22Rv1 (cell line): Measurements from ENCODE around the gene SORBS1.

Source experiments
- H3K27ac ChIP-seq: fragments of 450-650 bp; 2 replicates; pipeline ENCODE4 v1.5.1; 2017
- CTCF ChIP-seq: fragments of 450-650 bp; IDR thresholded peaks from 2 replicates; pipeline ENCODE4 v1.5.1; 2017; ENCODE audit warnings: mild to moderate bottlenecking
- ZFX ChIP-seq: fragments of 450-650 bp; IDR thresholded peaks from 2 replicates; pipeline ENCODE4 v1.6.1; 2017; ENCODE audit warnings: antibody characterized with exemption, borderline replicate concordance

Gene SORBS1

DNA sequence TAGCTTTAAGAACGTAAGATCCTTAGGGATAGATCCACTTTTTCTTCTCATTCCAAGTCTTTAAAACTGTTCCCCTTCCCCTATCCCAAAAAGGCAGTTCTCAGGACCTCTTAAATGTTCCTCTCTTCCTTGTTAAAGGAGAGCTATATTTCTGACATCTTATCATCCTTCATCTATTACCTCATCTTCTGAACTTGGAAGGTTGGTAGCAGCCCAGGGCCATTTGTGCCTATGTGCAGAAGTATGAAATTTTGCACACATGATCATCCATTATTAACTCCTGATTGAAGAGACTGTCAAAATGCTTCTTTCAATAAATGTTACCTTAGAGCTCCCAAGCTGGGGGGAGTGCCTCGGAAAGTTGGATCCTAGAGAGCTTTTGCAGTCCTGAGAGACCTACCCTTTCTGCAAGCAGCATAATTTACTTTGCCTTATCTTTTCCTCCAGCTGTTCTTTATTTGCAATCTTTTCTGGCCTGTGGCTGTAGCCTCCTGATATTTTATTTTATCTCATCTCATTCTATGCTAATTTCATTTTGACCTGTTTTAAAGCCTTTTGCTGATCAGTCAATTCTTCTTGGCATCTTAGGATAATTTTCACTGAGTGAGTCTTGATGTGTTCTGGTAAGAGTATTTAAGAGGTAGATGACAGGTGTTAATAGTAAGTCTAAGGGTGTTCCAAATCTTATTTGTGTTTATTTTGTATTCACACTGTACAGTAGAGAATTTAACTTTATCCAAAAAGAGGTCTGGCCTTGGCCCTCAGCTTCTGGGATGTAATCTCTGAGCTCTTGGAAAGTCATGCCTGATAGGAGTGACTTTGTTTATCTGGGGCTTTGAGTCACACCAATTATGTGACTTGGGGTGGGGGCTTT, 135.3 kb downstream of the SORBS1 start:
- H3K27ac ChIP-seq: no peak overlapping the region
- TF ChIP-seq ZFX (no peak), CTCF (no peak)

DNA sequence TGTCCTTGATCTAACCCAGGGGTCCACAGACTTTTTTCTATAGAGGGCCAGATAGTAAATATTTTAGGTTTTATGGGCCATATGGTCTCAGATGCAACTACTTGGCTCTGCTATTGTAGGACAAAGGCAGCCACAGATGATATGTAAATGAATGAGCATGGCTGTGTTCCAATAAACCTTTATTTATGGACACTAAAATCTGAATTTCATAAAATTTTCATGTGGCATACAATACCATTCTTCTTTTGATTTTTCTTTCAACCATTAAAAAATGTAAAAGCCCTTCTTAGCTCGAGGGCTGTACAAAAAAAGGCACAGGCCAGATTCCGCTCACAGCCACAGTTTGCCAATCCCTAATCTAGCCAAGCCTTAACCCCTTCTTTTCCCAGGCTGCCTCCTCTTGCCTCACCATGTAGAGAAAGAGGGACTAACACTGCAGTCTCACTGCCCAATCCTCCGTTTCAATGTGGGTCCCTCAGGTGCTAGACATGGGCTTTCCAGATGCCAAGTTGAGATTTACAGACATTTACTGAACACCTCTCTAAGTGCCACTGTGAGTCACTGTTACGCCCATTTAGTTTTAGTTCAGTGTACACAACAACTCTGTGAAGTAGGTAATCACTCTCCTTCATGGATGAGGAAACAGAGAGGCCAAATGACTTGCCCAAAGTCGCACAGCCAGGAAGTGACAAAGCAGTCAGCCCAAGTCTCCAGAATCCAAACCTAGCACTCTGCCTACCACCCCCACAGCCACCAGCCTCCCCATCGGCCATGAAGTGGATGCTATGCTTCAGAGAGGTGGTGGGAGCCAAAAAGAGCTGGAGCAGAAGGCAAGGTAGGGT, 137.8 kb downstream of the SORBS1 start:
- no peak overlapping the region for H3K27ac ChIP-seq
- TF ChIP-seq ZFX: no peak
- TF ChIP-seq CTCF: no peak

DNA sequence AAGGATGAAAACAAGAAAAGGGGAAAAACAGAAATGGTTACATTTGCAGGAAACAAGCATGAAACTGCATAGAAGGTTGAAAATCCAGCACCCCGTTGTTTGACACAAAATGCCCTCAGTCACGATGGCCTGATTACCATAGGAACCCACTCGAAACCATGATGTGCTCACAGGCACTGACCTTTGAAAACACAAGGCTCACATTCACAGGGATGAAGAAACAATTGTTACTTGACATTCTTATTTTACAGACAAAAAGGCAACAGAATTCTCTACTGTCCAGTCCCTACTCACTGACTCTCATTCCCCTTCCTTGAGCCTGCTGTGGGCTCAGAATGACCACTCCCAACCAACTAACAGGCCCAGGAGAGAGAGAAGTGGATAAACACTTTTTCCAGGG, 138.9 kb downstream of the SORBS1 start:
- no peak overlapping the region for H3K27ac ChIP-seq
- TF ChIP-seq ZFX: no peak
- TF ChIP-seq CTCF: no peak

DNA sequence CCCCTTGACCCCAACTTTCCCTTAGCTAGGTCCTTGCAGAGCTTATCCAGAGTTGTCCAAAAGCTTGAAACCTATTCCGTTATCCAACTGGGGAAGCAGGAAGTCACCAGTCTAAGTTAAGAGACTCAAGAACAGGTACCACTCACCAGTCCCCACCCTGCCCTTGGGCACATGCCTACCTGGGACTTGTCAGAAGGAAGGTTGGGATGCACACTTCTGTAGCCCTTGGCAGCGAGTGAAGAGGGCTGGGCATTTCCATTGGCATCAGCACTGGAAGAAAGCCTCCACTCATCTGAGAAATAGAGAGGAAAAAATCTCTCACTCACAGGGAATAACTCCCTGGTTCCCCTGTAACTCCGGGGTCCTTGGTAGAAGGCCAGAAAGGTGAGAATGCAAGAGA, 139.4 kb downstream of the SORBS1 start:
- H3K27ac ChIP-seq: no peak overlapping the region
- TF ChIP-seq CTCF: no peak
- no peak for TF ChIP-seq ZFX

DNA sequence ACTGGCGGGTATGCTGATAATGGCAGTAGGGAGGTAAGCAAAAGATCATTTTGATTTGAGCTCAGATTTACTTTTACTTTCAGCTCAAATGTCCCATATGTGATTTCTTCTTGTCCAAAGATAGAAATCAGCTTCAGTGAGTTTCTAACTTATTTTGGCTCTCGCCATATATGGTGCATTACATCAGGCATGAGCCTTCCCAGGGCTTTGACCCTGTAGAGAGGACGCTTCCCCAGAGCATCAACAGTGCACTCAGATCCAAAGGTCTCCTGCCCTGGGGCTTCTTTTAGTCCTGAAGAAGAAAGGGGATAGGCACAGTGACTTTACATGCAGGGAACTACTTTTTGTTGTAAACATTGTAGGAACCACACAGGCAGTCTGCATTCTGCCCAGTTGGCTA, 141.8 kb downstream of the SORBS1 start:
- TF ChIP-seq CTCF (no peak), ZFX (no peak)
- H3K27ac ChIP-seq: no peak overlapping the region

DNA sequence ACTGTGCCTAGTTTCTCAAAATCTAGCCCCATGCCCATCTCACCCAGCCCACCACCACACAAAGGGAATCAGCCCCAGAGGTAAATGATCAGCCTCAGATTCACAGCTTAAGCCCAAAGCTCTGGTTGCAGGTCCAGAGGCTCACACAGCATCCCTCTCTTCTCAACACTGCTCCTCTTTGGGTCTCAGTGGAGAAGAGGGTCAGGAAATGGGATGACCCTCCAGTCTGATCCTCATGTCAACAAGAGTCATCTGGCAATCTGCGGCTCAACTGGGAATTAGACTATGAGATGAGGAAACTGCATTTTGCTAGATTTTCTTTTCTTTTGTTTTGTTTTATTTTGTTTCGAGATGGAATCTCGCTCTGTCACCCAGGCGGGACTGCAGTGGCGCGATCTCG, 144.2 kb downstream of the SORBS1 start:
- no peak for TF ChIP-seq CTCF
- TF ChIP-seq ZFX: no peak
- H3K27ac ChIP-seq: no peak overlapping the region

DNA sequence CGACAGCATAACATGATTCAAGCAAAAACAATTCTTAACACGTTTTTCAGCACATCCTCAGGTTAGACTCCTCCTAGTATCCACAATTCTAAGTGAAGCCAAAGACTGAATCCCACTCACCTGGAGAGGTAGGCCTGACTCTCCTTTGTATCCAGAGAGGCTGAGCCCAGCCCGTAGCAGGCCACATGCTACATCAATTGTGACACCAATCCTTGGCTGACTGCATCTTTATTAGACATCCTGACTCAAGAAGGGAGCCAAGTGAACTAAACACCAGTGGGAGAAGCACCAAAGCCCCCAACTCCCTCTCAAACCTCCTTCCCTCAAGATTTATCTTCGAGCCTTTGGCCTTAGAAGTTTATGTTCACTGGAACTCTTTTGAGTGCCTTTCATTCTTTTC, 144.9 kb downstream of the SORBS1 start:
- TF ChIP-seq CTCF (no peak), ZFX (no peak)
- H3K27ac ChIP-seq: no peak overlapping the region
